Heart right ventricle (tissue), 16 donors: ENCODE data around the gene ADARB2. TPM values are rescaled to one million over a fixed set of nuclear protein-coding genes. Genes with fewer than 3 reads are reported as not detected.

Experiments
- ATAC-seq, 8 donors: fragments of 200-7000 bp; cut with Tn5 transposase; one replicate each; pipeline ENCODE4 v1.9.1; 2020; ENCODE audit warnings: mild to moderate bottlenecking in 8 of 8, moderate library complexity in 8 of 8, moderate number of reproducible peaks in 1 of 8
- DNase-seq, 2 donors: peaks; one replicate each; pipeline ENCODE4 v3.0.0-alpha.2; 2020
- H3K27ac ChIP-seq, 10 donors: fragments of 200-600 bp; sonication (generic) in 2 of 10; one replicate each; pipeline versions ENCODE4 v1.5.0 to v1.8.0; 2020 to 2022; ENCODE audit warnings: mild to moderate bottlenecking in 3 of 10
- H3K27me3 ChIP-seq, 7 donors: fragments of 200-600 bp; one replicate each; pipeline ENCODE4 v1.8.0; 2021 to 2022; ENCODE audit warnings: mild to moderate bottlenecking in 2 of 7
- H3K36me3 ChIP-seq, 9 donors: fragments of 200-600 bp; sonication (generic) in 1 of 9; one replicate each; pipeline versions ENCODE4 v1.5.0 to v1.8.0; 2020 to 2022; ENCODE audit warnings: mild to moderate bottlenecking in 2 of 9
- H3K4me1 ChIP-seq, 9 donors: fragments of 200-600 bp; sonication (generic) in 1 of 9; one replicate each; pipeline versions ENCODE4 v1.5.0 to v1.8.0; 2020 to 2022; ENCODE audit warnings: mild to moderate bottlenecking in 4 of 9
- H3K4me3 ChIP-seq, 10 donors: fragments of 200-600 bp; sonication (generic) in 2 of 10; one replicate each; pipeline versions ENCODE4 v1.5.0 to v1.8.0; 2020 to 2022; ENCODE audit warnings: mild to moderate bottlenecking in 7 of 10, moderate library complexity in 2 of 10
- H3K9me3 ChIP-seq, 11 donors: fragments of 200-600 bp in 10 of 11; sonication (generic) in 2 of 11; one replicate each; pipeline versions ENCODE4 v1.5.0 to v1.8.0; 2013 to 2022; ENCODE audit warnings: mild to moderate bottlenecking in 2 of 11, control low read depth in 1 of 11, moderate library complexity in 1 of 11
- WGBS, 2 donors: extraction: QIAGEN DNeasy Blood & Tissue Kit; methylation state at CpG; one replicate each; pipeline ENCODE4 v1.1.7; 2013; ENCODE audit warnings: inconsistent platforms in 1 of 2; 5-methylcytosine and 5-hydroxymethylcytosine counted together
- intact Hi-C, 10 donors: fragments of 100-400 bp; cut with DNase I; formaldehyde crosslinking; loops; one replicate each; pipeline versions ENCODE4 v1.11.1 to v1.14.2; 2022
- polyA plus RNA-seq, 2 donors: library from polyadenylated mRNA; stranded (reverse); fragments of 200-250 nt; gene quantifications; one replicate each; pipeline ENCODE4 v1.2.3, GENCODE V29; 2013
- total RNA-seq, 10 donors: library from RNA; stranded (reverse); fragmentation: NEBNext Ultra II Directional in 3 of 10; extraction: Animal tissue kit (Norgen Biotek cat#: 25700) in 3 of 10; gene quantifications; one replicate each; pipeline versions ENCODE4 v1.2.1 to v1.2.4, GENCODE V29; 2021 to 2023
- TF ChIP-seq, protein P1 (sequence below), 9 donors: fragments of 200-600 bp; sonication (generic) in 2 of 9; IDR thresholded peaks; one replicate each; pipeline versions ENCODE4 v1.5.0 to v1.8.0; 2021 to 2022; ENCODE audit warnings: antibody characterized with exemption in 9 of 9, mild to moderate bottlenecking in 5 of 9, moderate library complexity in 1 of 9
- donor health status: Arrhythmogenic right ventricular cardiomyopathy.
- donor health status: ischemic (EF 13 %, LVEDD 7.1; RV severe dilation, severe dysfunction).
- donor health status: healthy with polysubstance abuse.
- donor health status: DM: no; HTN: yes; CAD: no.
- donor health status: DM: no; HTN: no; CAD: no.
- donor health status: ischemic (EF 25% LVEDD 6.9; RV normal size, moderate dysfunction).
- donor health status: ischemic (EF 25% LVEDD 5.7; RV mildly dilated, moderate dysfunction).
- donor health status: healthy.
- donor health status: DM: yes; HTN: yes; CAD: no.
- donor health status: Ischemic cardiomyopathy.
- donor health status: ischemic (EF 35%, LVEDD 5.7; RV mildly dilated, moderate dysfunction).
- donor health status: nonischemic (EF 11% LVEDD 7.7; RV severe dilation, severe dysfunction).
- donor health status: DM: yes; HTN: yes; CAD: no.
- donor health status: PGD.
- donor health status: ischemic (EF 29% LVEDD 5.4; RV normal size, mild dysfunction).
- donor health status: nonischemic (EF 23%, LVEDD 6.1; RV moderate dilation, normal function).

The ADARB2 gene
- total and polyA plus RNA-seq, 12 donors, result 0.08 to 0.47 (median 0.17) TPM; not detected in 2

DNA sequence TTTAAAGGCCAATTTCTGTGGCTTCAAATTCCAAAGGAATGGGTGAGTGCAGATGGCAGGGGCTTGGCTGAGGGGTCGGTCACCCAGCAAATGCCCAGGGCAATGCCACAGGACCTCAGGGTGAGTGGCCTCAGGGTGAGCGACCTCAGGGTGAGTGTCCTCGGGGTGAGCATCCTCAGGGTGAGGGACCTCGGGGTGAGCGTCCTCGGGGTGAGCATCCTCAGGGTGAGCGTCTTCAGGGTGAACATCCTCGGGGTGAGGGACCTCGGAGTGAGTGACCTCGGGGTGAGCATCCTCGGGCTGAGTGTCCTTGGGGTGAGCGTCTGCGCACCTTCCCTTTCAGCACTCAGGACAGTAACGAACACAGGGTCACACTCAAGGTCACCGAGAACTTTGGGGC is 59.2 kb downstream of the ADARB2 start:
- no peak overlapping the region for H3K4me3 ChIP-seq
- peaks cover 0 to 22% (median 5%) of the 10 kb centered on the region in 7 donors for H3K27me3 ChIP-seq
- TF ChIP-seq, protein P1, sequence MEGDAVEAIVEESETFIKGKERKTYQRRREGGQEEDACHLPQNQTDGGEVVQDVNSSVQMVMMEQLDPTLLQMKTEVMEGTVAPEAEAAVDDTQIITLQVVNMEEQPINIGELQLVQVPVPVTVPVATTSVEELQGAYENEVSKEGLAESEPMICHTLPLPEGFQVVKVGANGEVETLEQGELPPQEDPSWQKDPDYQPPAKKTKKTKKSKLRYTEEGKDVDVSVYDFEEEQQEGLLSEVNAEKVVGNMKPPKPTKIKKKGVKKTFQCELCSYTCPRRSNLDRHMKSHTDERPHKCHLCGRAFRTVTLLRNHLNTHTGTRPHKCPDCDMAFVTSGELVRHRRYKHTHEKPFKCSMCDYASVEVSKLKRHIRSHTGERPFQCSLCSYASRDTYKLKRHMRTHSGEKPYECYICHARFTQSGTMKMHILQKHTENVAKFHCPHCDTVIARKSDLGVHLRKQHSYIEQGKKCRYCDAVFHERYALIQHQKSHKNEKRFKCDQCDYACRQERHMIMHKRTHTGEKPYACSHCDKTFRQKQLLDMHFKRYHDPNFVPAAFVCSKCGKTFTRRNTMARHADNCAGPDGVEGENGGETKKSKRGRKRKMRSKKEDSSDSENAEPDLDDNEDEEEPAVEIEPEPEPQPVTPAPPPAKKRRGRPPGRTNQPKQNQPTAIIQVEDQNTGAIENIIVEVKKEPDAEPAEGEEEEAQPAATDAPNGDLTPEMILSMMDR (IDR thresholded peaks at IDR 0.05), result no peak
- H3K36me3 ChIP-seq, result no peaks in the 10 kb centered on the region
- H3K4me1 ChIP-seq, result no peaks in the 10 kb centered on the region
- intact Hi-C loops, result no loop called here
- 83 to 85% methylated on average over 15 of the region's 15 CpGs for WGBS, 2 donors
- ATAC-seq (no peak), DNase-seq (no peak)
- H3K27ac ChIP-seq, result no peak overlapping the region
- H3K9me3 ChIP-seq, result no peaks in the 10 kb centered on the region

DNA sequence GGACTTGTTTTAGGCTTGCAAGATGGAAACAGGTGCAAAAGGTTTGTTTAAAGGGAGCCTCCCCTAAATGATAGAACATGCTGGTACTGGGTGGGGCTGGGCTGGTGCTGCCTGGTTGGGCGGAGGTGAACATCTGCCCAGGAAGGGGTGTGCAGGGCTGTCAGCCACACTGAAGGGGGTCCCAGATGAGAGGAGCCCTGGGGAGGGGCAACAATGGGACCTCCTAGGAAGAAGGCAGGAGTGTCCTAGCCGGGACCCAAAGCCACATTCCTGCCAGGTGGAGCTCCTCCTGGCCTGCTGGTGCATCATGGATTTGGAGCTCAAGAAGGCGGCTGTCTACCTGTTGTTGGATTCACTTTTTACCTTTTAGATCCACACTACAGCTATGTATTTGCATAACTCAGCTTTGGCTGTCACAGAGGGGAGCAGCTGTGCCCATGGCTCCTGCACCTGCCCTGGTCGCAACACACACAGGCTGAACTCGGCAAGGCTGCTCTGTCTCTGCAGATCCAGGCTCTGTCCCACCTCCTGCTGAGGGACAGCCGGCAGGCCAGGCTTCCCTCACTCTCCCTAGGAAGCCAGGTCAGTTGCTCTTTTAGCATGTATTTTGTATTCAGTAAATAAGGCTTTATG is 59.9 kb downstream of the ADARB2 start:
- Histone ChIP-seq H3K9me3 (no peaks in the 10 kb centered on the region), H3K4me3 (no peak overlapping the region), H3K36me3 (no peaks in the 10 kb centered on the region), H3K27me3 (peaks cover 0 to 22% (median 5%) of the 10 kb centered on the region in 7 donors), H3K4me1 (no peaks in the 10 kb centered on the region), H3K27ac (no peak overlapping the region)
- intact Hi-C loops, result no loop called here
- 63 to 69% methylated on average over 6 of the region's 6 CpGs for WGBS, 2 donors
- DNase-seq (no peak), ATAC-seq (no peak)
- TF ChIP-seq, protein P1 (IDR thresholded peaks at IDR 0.05), result no peak

DNA sequence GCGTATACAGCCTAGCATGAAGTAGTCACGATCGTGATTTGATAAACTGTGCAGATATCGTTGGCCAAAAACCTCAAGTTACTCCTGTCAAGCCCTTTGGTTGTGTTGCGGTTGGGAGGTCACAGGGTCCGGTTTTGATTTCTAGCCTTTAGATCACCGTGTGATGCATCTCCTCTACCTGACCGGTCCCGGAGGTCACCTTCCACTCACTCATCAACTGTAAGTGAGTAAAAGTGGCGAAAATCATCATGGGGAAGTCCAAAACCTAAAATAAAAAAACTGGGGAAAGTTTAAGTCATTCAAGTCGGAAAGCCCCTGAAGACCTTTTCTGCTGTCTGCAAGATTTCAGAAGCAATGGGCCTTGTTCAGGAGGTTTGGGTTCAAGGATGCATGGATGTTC is 62.8 kb downstream of the ADARB2 start:
- Histone ChIP-seq H3K4me3 (no peak overlapping the region), H3K9me3 (no peaks in the 10 kb centered on the region), H3K4me1 (no peaks in the 10 kb centered on the region), H3K27me3 (peaks cover 0 to 20% (median 0%) of the 10 kb centered on the region in 7 donors), H3K27ac (no peak overlapping the region), H3K36me3 (no peaks in the 10 kb centered on the region)
- 90% methylated on average over 11 of the region's 11 CpGs for WGBS, 2 donors
- TF ChIP-seq, protein P1 (IDR thresholded peaks at IDR 0.05), result no peak
- DNase-seq (no peak), ATAC-seq (no peak)
- intact Hi-C loops, result no loop called here

DNA sequence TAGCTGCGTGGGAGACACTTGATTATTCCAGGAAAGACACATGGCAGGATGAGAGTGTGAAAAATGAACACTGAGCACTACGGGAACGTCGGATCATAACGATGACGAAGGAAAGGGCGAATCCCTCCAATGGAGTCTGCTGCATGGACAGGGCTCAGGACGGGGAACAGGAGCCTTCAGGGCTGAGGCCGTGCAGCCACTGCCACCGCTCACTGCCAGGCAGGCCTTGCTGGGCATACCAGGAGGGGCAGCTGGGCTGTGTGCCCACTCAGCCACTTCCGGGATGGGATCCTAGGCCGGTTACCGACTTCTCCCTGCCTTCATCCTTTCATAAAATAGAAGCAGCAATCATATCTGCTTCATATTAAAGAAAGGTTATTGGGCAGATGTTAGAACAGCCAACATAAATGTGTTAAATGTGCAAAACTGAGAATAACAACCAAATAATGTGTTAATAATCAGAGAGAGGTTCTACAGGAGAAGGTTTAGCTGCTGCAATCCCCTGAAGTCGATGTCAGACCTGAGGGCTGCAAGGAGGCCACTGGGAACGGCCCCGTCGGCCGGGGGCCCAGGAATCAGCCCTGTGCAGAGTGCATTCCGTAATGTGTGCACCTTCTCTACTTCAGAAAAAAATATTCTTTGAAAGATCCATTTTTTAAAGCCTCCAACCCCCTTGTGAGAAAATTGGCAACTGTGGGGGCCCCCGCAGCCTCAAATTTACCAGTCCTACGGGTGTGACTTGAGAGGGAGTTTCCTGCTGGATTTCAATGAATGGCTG is 63.6 kb downstream of the ADARB2 start:
- TF ChIP-seq, protein P1 (IDR thresholded peaks at IDR 0.05), result no peak
- no peaks in the 10 kb centered on the region for H3K4me1 ChIP-seq
- H3K9me3 ChIP-seq, result no peaks in the 10 kb centered on the region
- H3K4me3 ChIP-seq, result no peak overlapping the region
- ATAC-seq (no peak), DNase-seq (no peak)
- no peaks in the 10 kb centered on the region for H3K36me3 ChIP-seq
- intact Hi-C loops, result no loop called here
- 87 to 88% methylated on average over 21 of the region's 21 CpGs for WGBS, 2 donors
- no peak overlapping the region for H3K27ac ChIP-seq
- H3K27me3 ChIP-seq, result peaks cover 0 to 20% (median 0%) of the 10 kb centered on the region in 7 donors
